ENCODE measurements around the gene CATSPER3.
"Not testable (repeated sequence)": the region's sequence is repeated elsewhere in the genome, so short reads cannot be mapped to it uniquely, and the experiment has no call there.

The CATSPER3 gene

GRCh38 chr5:134969166-134969565, 1.5 kb downstream of the CATSPER3 start:
- no peak overlapping the region for H3K4me3 ChIP-seq (ENCODE audit: low read depth, low read length)

DNA sequence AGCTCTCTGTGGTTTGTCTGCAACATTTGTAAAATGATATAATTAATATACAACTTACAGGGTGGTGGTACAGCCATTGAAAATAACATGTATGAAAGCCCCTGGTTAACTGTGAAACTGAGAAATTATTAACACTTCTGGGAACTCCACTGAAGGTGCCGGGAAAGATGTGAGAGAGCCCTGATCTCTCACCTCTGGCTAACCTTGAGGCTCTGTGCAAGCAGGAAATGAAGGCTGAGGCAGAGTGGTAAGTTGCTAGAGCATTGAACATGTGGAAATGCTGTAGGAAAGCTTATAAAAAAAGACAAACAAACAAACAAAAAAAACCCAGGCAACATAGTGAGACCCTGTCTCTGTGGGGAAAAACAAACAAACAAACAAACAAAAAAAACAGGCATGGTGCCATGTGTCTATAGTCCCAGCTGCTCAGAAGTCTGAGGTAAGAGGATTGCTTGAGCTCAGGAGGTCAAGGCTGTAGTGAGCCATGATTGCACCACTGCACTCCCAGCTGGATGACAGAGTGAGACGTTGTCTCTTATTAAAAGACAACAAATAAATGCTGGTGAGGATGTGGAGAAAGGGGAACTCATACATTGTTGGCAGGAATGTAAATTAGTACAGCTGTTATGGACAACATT, 7.5 kb downstream of the CATSPER3 start:
- no peak overlapping the region for H3K4me3 ChIP-seq (ENCODE audit: low read depth, low read length)

DNA sequence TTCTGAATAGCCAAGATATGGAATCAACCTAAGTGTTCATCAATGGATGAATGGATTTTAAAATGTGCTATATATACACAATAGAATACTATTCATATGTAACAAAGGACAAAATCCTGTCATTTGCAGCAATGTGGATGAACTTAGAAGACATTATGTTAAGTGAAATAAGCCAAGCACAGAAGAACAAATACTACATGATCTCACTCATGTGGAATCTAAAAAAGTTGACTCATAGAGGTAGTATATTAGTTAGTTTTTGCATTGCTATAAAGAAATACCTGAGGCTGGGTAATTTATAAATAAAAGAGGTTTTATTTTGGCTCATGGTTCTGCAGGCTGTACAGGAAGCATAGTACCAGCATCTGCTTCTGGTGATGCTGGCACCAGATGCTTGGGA, 8.1 kb downstream of the CATSPER3 start:
- H3K4me3 ChIP-seq (ENCODE audit: low read depth, low read length): no peak overlapping the region

DNA sequence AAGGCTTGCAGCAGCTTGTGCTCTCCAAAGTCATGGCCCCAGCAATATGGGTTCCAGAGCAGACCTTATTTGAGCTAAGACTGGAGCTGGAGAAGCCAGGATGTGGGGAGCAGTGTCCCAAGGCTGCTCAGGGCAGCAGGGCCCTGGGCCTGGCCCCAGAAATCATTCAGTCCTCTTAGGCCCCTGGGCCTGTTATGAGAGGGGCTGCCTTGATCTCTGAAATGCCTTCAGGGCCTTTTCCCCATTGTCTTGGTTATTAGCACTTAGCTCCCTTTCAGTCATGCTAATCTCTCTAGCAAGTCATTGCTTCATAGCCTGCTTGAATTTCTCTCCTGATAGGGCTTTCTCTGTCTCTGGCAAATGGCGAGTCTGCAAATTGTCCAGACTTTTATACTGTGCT, 9.1 kb downstream of the CATSPER3 start:
- H3K4me3 ChIP-seq (ENCODE audit: low read depth, low read length): no peak overlapping the region

GRCh38 chr5:134979416-134979815, 11.7 kb downstream of the CATSPER3 start:
- H3K4me3 ChIP-seq (ENCODE audit: low read depth, low read length): no peak overlapping the region

DNA sequence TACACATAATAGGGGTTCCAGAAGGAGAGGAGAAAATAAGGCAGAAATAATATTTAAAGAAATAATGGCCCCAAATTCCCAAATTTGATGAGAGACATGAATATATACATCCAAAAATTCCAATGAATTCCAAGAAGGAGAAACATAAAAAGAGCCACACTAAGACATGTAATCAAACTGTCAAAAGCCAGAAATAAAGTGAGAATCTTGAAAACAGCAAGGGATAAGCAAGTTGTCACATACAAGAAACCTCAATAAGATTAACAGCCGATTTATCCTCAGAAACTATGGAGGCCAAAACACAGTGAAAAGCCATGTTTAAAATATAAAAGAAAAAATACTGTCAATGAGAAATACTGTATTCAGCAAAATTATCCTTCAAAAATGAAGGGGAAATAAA, 14.5 kb downstream of the CATSPER3 start:
- H3K4me3 ChIP-seq (ENCODE audit: low read depth, low read length): no peak overlapping the region

DNA sequence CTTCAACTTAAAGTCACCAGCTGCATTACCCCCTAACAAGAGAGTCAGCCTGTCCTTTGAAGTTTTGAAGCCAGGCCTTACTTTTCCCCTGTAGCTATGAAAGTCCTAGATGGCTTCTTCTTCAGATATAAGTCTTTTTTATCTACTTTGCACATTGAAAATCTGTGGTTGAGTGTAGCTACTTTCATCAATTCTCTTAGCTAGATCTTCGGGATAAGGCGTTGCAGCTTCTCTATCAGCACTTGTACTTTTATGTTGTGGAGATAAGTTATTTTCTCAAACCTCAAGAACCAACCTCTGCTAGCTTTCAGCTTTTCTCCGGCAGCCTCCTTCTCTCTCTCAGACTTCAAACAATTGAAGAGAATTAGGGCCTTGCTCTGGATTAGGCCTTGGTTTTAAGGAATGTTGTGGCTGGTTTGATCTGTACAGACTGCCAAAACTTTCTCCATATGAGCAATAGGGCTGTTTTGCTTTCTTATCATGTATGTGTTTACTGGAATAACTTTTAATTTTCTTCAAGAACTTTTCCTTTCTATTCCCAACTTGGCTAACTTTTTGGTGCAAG, 21.6 kb downstream of the CATSPER3 start:
- H3K4me3 ChIP-seq (ENCODE audit: low read depth, low read length): no peak overlapping the region

GRCh38 chr5:134990183-134990582, 22.5 kb downstream of the CATSPER3 start:
- not testable (repeated sequence) for H3K4me3 ChIP-seq (ENCODE audit: low read depth, low read length)

- no peak overlapping the region for H3K4me3 ChIP-seq (ENCODE audit: low read depth, low read length)
Observed at GRCh38 chr5:134992148-134992547, 24.4 kb downstream of the CATSPER3 start.

GRCh38 chr5:134993161-134993560, 25.5 kb downstream of the CATSPER3 start:
- no peak overlapping the region for H3K4me3 ChIP-seq (ENCODE audit: low read depth, low read length)

DNA sequence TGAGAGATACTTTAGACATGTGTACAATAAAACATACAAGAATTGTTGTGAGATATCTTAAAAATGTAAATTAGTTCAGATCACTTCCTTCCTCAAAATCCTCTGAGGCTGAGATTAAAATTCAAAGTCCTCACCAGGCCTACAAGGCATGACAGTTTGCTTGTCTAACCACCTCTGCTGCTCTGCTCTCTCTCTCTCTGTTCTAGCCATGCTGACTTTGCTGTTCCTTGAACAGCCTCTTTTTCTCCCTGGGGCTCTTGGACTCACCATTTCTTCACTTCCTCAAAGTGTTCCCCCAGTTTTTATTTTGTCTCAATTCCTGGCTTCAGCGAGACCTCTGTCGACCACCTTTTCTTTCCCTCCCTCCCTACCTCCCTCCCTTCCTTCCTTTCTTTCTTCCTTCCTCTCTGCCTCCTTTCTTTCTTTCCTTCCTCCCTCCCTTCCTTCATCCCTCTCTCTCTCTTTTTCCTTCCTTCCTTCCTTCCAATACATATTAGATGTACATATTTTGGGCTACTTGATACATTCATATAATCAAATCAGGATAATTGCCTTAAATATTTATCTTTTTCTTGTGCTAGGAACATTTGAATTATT, 27.0 kb downstream of the CATSPER3 start:
- no peak overlapping the region for H3K4me3 ChIP-seq (ENCODE audit: low read depth, low read length)

GRCh38 chr5:134995850-134996402, 28.2 kb downstream of the CATSPER3 start:
- no peak overlapping the region for H3K4me3 ChIP-seq (ENCODE audit: low read depth, low read length)

GRCh38 chr5:134997015-134997414, 29.3 kb downstream of the CATSPER3 start:
- no peak overlapping the region for H3K4me3 ChIP-seq (ENCODE audit: low read depth, low read length)

DNA sequence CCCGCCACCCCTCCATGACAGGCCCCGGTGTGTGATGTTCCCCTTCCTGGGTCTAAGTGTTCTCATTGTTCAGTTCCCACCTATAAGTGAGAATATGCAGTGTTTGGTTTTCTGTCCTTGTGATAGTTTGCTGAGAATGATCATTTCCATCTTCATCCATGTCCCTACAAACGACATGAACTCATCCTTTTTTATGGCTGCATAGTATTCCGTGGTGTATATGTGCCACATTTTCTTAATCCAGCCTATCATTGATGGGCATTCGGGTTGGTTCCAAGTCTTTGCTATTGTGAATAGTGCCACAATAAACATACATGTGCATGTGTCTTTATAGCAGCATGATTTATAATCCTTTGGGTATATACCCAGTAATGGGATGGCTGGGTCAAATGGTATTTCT, 30.4 kb downstream of the CATSPER3 start:
- H3K4me3 ChIP-seq (ENCODE audit: low read depth, low read length): not testable (repeated sequence)

DNA sequence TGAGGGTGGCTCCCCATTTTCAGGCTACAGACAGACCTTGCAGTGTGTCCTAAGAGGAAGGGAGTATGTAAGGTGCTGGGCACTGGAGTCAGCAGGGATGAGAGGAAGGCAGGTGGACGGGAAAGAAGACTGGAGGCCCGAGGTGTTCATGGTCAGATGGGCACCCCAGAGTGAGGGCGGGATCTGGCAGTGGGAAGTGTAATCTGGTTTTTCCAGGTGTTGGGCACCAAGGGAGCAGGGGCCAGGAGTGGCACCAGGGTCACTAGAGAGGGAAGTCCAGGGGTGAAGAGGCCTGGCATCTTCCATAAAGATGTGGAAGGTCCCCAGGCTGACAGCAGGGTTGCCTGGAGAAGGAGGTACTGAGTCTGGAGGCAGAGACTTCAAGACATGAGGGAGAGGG, 36.7 kb downstream of the CATSPER3 start:
- H3K4me3 ChIP-seq (ENCODE audit: low read depth, low read length): no peak overlapping the region

- H3K4me3 ChIP-seq (ENCODE audit: low read depth, low read length): no peak overlapping the region
Observed at GRCh38 chr5:135005076-135005475, 37.4 kb downstream of the CATSPER3 start.

DNA sequence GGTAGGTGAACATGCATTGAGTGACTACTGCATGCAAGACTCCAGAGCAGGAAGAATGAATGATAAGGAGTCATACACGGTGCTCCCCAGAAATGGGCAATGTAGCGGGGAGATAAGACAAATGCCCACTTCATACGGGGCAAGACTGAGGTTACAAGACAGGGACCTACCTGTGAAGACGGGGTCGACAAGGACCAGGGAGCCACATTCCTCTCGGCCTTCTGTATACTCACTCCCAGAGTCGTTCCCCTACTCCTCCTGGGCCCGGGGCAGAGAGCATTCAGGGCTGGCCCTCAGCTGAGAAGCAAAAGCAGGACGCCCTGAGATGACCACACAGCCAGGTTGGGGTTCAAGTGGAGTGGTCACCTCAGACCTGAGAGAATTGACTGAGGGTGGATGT, 39.6 kb downstream of the CATSPER3 start:
- no peak overlapping the region for H3K4me3 ChIP-seq (ENCODE audit: low read depth, low read length)

GRCh38 chr5:135007749-135008363, 40.1 kb downstream of the CATSPER3 start:
- no peak overlapping the region for H3K4me3 ChIP-seq (ENCODE audit: low read depth, low read length)

DNA sequence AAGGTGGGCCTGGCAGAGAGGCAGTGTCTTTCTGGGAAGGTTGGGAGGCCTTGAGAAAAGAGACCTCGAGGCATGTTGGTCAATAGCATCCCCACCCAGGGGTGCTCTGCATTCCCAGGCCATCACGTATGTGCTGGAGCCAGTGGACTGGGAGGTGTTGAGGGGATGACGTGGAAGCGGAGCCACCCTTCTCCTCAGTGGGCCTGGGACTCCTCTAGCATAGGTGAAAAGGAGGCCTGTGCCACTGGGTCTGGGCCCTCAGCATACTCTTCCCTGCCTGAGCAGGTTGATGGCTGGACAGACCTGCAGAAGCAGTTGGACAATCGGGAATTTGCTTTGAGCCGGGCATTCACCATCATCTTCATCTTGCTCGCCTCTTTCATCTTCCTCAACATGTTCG, 40.8 kb downstream of the CATSPER3 start:
- no peak overlapping the region for H3K4me3 ChIP-seq (ENCODE audit: low read depth, low read length)

GRCh38 chr5:135008981-135009735, 41.5 kb downstream of the CATSPER3 start:
- H3K4me3 ChIP-seq (ENCODE audit: low read depth, low read length): no peak overlapping the region
